ENCODE data around the gene ETFA. TPM values are rescaled to one million over a fixed set of nuclear protein-coding genes. Genes with fewer than 3 reads are reported as not detected.
A peak's percentile ranks its signal among the peaks of the same experiment; 100 is the strongest.

Gene ETFA
- polyA plus RNA-seq, 2 donors = 43.5 to 111 TPM

DNA sequence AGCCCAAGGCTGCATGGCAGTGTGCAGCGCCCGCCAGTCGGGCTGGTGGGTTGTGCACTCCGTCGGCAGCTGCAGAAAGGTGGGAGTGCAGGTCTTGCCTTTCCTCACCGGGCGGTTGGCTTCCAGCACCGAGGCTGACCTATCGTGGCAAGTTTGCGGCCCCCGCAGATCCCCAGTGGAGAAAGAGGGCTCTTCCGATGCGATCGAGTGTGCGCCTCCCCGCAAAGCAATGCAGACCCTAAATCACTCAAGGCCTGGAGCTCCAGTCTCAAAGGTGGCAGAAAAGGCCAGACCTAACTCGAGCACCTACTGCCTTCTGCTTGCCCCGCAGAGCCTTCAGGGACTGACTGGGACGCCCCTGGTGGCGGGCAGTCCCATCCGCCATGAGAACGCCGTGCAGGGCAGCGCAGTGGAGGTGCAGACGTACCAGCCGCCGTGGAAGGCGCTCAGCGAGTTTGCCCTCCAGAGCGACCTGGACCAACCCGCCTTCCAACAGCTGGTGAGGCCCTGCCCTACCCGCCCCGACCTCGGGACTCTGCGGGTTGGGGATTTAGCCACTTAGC is 29.6 kb upstream of the ETFA start:
- H3K27me3 ChIP-seq (ENCODE audit: control insufficient read depth in 1 of 2, insufficient read depth in 2 of 2, low read length in 2 of 2) = peaks cover 0 to 45% of the 10 kb centered on the region in 2 donors
- no peaks in the 10 kb centered on the region for H3K36me3 ChIP-seq (ENCODE audit: control insufficient read depth in 2 of 2, insufficient read depth in 2 of 2, low read length in 1 of 2)
- H3K9me3 ChIP-seq (ENCODE audit: control insufficient read depth in 2 of 2, insufficient read depth in 1 of 2, low read depth in 1 of 2, low read length in 1 of 2) = peaks cover 0 to 7% of the 10 kb centered on the region in 2 donors
- 29 to 33% methylated on average over 35 of the region's 35 CpGs for WGBS, 2 donors
- no peak overlapping the region for H3K27ac ChIP-seq (ENCODE audit: low read depth in 2 of 2, low read length in 1 of 2)
- H3K4me3 ChIP-seq (ENCODE audit: low read depth in 1 of 2, low read length in 2 of 2) = peak overlapping the region; percentile 31 to 36
- peaks cover 16 to 24% of the 10 kb centered on the region in 2 donors for H3K4me1 ChIP-seq (ENCODE audit: control insufficient read depth in 2 of 2, insufficient read depth in 2 of 2, low read length in 1 of 2)

DNA sequence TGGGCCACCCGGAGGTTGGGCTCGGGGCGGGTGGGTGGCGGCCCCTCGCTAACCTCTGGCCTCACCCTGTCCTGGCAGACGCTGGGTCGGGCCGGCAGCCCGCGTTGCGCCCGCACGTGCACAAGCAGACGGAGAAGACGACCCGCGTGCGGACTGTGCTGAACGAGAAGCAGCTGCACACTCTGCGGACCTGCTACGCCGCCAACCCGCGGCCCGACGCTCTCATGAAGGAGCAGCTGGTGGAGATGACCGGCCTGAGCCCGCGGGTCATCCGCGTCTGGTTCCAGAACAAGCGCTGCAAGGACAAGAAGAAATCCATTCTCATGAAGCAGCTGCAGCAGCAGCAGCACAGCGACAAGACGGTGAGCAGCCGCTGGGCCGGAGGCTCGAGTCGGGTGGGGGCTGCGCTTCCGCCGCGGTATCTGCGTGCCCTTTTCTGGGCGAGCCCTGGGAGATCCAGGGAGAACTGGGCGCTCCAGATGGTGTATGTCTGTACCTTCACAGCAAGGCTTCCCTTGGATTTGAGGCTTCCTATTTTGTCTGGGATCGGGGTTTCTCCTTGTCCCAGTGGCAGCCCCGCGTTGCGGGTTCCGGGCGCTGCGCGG is 29.0 kb upstream of the ETFA start:
- Histone ChIP-seq H3K27me3 (ENCODE audit: control insufficient read depth in 1 of 2, insufficient read depth in 2 of 2, low read length in 2 of 2) (peaks cover 0 to 51% of the 10 kb centered on the region in 2 donors), H3K36me3 (ENCODE audit: control insufficient read depth in 2 of 2, insufficient read depth in 2 of 2, low read length in 1 of 2) (no peaks in the 10 kb centered on the region), H3K27ac (ENCODE audit: low read depth in 2 of 2, low read length in 1 of 2) (no peak overlapping the region), H3K9me3 (ENCODE audit: control insufficient read depth in 2 of 2, insufficient read depth in 1 of 2, low read depth in 1 of 2, low read length in 1 of 2) (peaks cover 0 to 7% of the 10 kb centered on the region in 2 donors), H3K4me3 (ENCODE audit: low read depth in 1 of 2, low read length in 2 of 2) (peak overlapping the region; percentile 31 to 36), H3K4me1 (ENCODE audit: control insufficient read depth in 2 of 2, insufficient read depth in 2 of 2, low read length in 1 of 2) (peaks cover 16 to 20% of the 10 kb centered on the region in 2 donors)
- WGBS, 2 donors = 12 to 19% methylated on average over 52 to 53 of the region's 53 CpGs

DNA sequence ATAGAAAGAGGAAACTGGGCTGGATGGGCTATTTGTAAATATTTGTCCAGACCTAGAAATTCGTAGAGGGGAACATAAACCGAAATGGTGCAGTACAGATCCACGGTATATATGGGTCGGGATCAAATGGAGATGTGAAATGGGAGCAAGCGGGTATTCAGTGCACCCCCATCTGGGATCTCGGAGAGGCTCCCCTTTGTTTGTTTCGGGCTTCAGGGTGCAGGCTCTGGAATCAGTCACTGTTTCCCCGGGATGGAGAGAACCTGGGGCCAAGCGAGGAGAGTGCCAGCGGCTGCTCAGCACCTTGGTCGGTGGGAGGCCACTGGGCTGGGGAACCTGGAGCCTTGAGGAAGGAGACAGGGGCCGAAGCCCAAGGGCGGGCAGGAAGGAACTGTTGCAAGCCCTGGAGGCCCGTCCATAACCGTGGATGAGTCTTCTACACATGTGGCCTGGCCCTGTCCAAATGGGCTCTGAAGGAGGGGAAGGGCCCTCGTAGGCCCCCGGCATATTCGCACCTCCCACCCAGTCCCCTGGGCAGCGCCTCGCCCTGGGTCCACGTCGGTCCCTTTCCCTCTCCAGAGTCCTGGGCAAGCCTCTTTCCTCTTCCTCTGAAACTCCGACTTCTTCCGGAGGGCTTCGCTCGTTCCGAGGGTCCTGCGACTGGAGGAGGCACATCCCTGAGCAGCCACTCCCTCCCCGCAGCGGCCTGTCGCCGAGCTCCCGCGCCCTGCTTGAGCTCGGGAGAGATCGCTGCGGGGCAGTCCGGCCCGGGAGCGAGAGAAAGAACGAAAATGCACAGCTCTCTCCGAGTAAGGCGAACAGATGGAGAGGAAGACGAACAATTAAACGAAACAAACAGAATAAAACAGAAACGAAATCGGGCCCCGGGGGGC is 28.3 kb upstream of the ETFA start:
- H3K27ac ChIP-seq (ENCODE audit: low read depth in 2 of 2, low read length in 1 of 2) = peak overlapping the region in 1 of 2 donors; percentile 13

DNA sequence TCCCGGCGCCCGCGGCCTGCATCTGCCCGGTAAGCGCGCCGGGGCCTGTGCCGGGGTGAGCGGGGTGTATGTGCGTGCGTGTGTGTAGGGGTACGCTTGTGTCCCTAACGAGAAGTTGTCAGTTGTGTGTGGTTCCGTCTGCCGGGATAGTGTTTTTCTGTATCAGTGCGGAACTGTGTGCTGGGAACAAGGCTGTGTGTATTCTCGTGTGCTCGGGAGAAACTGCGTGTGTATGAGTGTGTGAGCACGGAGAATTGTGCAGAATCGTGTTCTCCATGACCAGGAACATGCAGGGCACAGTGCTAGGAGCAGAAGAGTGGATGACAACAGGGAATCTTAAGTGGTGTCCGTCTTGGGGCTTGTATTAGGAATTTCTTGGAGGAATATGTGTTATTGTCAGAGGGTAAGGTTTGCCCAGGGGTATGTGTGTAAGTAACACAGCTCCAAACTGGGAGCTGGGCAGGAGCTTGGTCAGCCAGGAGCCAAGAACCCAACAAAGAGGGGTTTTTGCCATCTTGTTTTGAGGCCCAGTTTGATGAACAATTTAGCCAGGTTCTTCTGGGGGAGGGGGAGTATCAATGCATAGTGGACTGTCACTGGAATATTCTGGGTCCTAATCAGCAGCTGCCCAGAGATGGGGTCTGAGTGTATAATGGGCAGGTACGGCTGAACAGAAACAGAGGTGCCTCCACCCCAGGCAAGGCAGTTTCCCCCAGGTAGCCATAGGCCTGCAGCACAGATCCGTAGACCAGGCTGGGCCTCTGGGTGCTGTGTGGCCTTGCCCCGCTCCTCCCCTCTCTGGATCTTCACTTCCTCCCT is 27.4 kb upstream of the ETFA start:
- H3K4me3 ChIP-seq (ENCODE audit: low read depth in 1 of 2, low read length in 2 of 2) = peak overlapping the region; percentile 27 to 38
- peaks cover 0 to 51% of the 10 kb centered on the region in 2 donors for H3K27me3 ChIP-seq (ENCODE audit: control insufficient read depth in 1 of 2, insufficient read depth in 2 of 2, low read length in 2 of 2)
- peaks cover 0 to 7% of the 10 kb centered on the region in 2 donors for H3K9me3 ChIP-seq (ENCODE audit: control insufficient read depth in 2 of 2, insufficient read depth in 1 of 2, low read depth in 1 of 2, low read length in 1 of 2)
- H3K36me3 ChIP-seq (ENCODE audit: control insufficient read depth in 2 of 2, insufficient read depth in 2 of 2, low read length in 1 of 2) = no peaks in the 10 kb centered on the region
- H3K27ac ChIP-seq (ENCODE audit: low read depth in 2 of 2, low read length in 1 of 2) = no peak overlapping the region
- 29 to 43% methylated on average over 26 of the region's 26 CpGs for WGBS, 2 donors
- H3K4me1 ChIP-seq (ENCODE audit: control insufficient read depth in 2 of 2, insufficient read depth in 2 of 2, low read length in 1 of 2) = peaks cover 16 to 24% of the 10 kb centered on the region in 2 donors

More for the DNA sequence above, 28.3 kb upstream of the ETFA start:
- Histone ChIP-seq H3K9me3 (ENCODE audit: control insufficient read depth in 2 of 2, insufficient read depth in 1 of 2, low read depth in 1 of 2, low read length in 1 of 2) (peaks cover 0 to 7% of the 10 kb centered on the region in 2 donors), H3K4me1 (ENCODE audit: control insufficient read depth in 2 of 2, insufficient read depth in 2 of 2, low read length in 1 of 2) (peaks cover 16 to 24% of the 10 kb centered on the region in 2 donors), H3K36me3 (ENCODE audit: control insufficient read depth in 2 of 2, insufficient read depth in 2 of 2, low read length in 1 of 2) (no peaks in the 10 kb centered on the region), H3K27me3 (ENCODE audit: control insufficient read depth in 1 of 2, insufficient read depth in 2 of 2, low read length in 2 of 2) (peaks cover 0 to 53% of the 10 kb centered on the region in 2 donors), H3K4me3 (ENCODE audit: low read depth in 1 of 2, low read length in 2 of 2) (peak overlapping the region; percentile 31 to 36)
- whole genome bisulfite sequencing, 2 donors = 25 to 33% methylated on average over 47 to 48 of the region's 48 CpGs

DNA sequence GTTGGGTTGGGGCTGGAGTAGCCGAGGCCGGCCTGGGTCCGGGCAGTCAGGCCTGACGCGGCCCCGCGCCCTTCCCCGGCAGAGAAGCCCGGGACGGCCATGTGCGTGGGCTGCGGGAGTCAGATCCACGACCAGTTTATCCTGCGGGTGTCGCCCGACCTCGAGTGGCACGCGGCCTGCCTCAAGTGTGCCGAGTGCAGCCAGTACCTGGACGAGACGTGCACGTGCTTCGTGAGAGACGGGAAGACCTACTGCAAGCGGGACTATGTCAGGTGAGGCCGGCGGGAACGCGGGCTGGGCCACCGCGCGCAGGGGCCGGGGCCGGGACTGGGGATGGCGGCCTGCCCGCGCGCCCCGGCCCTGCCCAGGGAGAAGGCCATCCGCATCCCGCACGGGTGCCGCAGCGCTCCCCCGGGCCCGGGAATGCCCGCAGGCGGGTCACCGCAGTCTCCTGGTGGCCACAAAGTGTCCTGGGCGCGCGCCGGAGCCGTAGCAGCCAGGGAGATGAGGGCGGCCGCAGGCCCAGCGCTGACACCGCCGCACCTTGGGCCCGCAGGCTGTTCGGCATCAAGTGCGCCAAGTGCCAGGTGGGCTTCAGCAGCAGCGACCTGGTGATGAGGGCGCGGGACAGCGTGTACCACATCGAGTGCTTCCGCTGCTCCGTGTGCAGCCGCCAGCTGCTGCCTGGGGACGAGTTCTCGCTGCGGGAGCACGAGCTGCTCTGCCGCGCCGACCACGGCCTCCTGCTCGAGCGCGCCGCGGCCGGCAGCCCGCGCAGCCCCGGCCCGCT is 26.6 kb upstream of the ETFA start:
- Histone ChIP-seq H3K36me3 (ENCODE audit: control insufficient read depth in 2 of 2, insufficient read depth in 2 of 2, low read length in 1 of 2) (no peaks in the 10 kb centered on the region), H3K4me1 (ENCODE audit: control insufficient read depth in 2 of 2, insufficient read depth in 2 of 2, low read length in 1 of 2) (peaks cover 14 to 24% of the 10 kb centered on the region in 2 donors), H3K27ac (ENCODE audit: low read depth in 2 of 2, low read length in 1 of 2) (no peak overlapping the region), H3K9me3 (ENCODE audit: control insufficient read depth in 2 of 2, insufficient read depth in 1 of 2, low read depth in 1 of 2, low read length in 1 of 2) (peaks cover 0 to 7% of the 10 kb centered on the region in 2 donors), H3K4me3 (ENCODE audit: low read depth in 1 of 2, low read length in 2 of 2) (peak overlapping the region; percentile 27 to 38), H3K27me3 (ENCODE audit: control insufficient read depth in 1 of 2, insufficient read depth in 2 of 2, low read length in 2 of 2) (peaks cover 0 to 45% of the 10 kb centered on the region in 2 donors)
- WGBS, 2 donors = 10 to 12% methylated on average over 83 to 89 of the region's 89 CpGs

DNA sequence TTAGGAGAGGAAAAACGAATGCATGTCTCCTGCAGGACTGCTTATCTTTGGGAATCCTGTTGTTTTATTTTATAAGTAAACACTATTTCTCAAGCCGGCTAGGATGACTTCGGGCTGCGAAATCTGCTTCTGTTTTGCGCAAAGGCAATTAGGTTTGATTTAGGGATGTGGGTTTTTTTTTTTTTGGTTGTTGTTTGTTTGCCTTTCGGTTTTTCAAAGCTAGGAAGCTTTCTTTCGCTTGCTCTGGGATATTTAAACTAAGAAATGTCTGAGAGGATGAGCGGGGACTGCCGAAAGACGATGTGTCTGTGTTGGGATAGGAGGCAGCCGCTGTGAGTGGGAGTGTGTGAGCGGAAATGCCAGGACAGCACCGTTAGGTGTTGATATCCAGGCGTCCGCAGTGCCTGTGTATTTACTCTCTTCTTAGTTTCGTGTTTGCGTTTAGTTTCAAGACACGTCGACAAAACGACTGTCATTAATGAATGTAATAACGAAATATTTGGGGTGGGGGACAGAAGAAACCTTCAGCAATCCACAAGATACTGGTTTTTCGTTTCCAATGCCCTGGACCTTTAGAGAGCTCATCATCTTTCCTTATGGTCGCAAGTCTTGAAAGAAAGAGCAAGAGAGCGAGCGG is 25.9 kb upstream of the ETFA start:
- H3K36me3 ChIP-seq (ENCODE audit: control insufficient read depth in 2 of 2, insufficient read depth in 2 of 2, low read length in 1 of 2) = no peaks in the 10 kb centered on the region
- 11 to 14% methylated on average over 25 of the region's 25 CpGs for WGBS, 2 donors
- H3K4me1 ChIP-seq (ENCODE audit: control insufficient read depth in 2 of 2, insufficient read depth in 2 of 2, low read length in 1 of 2) = peaks cover 10 to 24% of the 10 kb centered on the region in 2 donors
- H3K27me3 ChIP-seq (ENCODE audit: control insufficient read depth in 1 of 2, insufficient read depth in 2 of 2, low read length in 2 of 2) = peaks cover 0 to 39% of the 10 kb centered on the region in 2 donors
- H3K9me3 ChIP-seq (ENCODE audit: control insufficient read depth in 2 of 2, insufficient read depth in 1 of 2, low read depth in 1 of 2, low read length in 1 of 2) = peaks cover 0 to 7% of the 10 kb centered on the region in 2 donors
- H3K4me3 ChIP-seq (ENCODE audit: low read depth in 1 of 2, low read length in 2 of 2) = peak overlapping the region; percentile 27 to 38
- peak overlapping the region in 1 of 2 donors; percentile 24 for H3K27ac ChIP-seq (ENCODE audit: low read depth in 2 of 2, low read length in 1 of 2)

DNA sequence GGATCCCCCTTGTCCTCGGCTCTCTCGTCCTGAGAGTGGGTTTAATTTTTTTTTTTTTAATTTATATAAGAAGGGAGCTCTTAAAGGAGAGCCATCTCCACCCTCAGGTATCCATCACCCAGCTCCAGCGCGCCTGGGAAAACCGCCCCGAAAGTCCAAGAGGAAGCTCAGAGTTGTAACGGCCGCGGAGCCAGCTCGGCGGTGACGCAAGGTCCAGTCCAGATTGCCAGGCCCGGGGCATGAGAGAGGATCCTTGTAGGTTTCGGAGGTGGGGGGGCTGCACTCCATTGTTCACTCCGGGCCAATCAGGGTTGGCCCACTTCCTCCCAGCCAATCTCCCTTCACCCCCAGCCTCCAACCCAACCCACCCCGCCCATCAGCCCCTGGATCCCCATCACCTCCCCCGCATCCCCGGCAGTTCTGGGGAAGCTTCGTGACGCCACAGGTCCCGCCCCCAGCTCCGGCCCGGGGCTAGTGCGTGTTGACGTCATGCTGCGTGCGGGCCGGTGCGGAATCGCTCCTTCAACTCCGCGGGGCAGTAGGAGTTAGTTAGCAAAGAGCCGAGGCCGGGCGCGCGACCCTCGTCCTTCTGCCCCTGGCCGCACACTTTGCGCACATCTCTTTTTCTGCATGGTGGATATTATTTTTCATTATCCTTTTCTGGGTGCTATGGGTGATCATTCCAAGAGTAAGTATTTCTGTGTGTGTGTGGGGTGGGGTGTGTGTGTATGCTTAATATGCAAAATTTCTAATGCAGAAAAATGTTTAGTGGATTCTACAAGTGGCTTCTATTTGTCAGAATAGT is 25.2 kb upstream of the ETFA start, which contains the start of gene ISL2:
Gene ISL2 (plus strand): TSS at position 520 of the 805 bp plus-strand sequence. CDS start 111 bp downstream, at position 631.
- 5 to 7% methylated on average over 38 to 40 of the region's 40 CpGs for WGBS, 2 donors
- peak within 1 kb of the TSS; percentile 26 to 56 for H3K27ac ChIP-seq (ENCODE audit: low read depth in 2 of 2, low read length in 1 of 2)
- H3K9me3 ChIP-seq (ENCODE audit: control insufficient read depth in 2 of 2, insufficient read depth in 1 of 2, low read depth in 1 of 2, low read length in 1 of 2) = peaks cover 0 to 7% of the 10 kb centered on the region in 2 donors
- H3K4me3 ChIP-seq (ENCODE audit: low read depth in 1 of 2, low read length in 2 of 2) = peak within 1 kb of the TSS; percentile 34 to 38
- H3K4me1 ChIP-seq (ENCODE audit: control insufficient read depth in 2 of 2, insufficient read depth in 2 of 2, low read length in 1 of 2) = peaks cover 9 to 24% of the 10 kb centered on the region in 2 donors
- peaks cover 0 to 39% of the 10 kb centered on the region in 2 donors for H3K27me3 ChIP-seq (ENCODE audit: control insufficient read depth in 1 of 2, insufficient read depth in 2 of 2, low read length in 2 of 2)
- no peaks in the 10 kb centered on the region for H3K36me3 ChIP-seq (ENCODE audit: control insufficient read depth in 2 of 2, insufficient read depth in 2 of 2, low read length in 1 of 2)

Measured in esophagus (tissue), 2 donors.